GM12801 (cell line): Measurements from ENCODE around the gene GIMAP5.

ENCODE experiments used
- TF ChIP-seq, protein P1 (sequence below): IDR thresholded peaks from one replicate; pipeline ENCODE4 v1.5.1; 2011; ENCODE audit warnings: control low read depth; ENCODE audit not compliant: insufficient read length; ENCODE audit errors: extremely low read depth

The GIMAP5 gene

DNA sequence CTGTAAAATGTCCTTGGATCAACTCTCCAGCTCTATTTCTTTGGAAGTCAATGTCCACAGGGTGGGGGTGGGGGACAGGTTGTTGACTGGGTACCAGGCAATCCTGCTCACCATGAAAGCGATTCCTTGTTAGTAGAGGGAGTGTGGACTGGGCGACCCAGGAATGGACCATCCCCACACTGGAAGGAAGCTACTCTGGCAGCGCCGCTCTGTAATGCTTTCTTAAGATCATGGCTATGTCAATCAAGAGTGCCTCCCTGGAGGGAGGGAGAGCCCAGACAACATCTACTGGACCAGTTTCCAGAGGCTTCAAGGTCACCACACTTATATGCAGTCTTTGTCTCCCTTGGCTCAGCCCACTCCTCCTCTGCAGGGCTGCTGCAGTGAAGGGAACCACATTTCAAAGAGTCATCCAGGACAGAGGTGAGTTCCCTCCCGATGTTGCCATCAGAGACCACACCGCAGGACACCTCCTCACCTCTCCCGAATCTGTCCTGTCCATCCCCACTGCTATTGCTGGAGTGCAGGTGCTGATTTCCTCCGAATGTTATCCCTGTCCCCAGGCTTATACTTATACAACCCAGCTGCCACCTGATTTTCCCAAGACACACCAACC is 6.9 kb downstream of the GIMAP5 start:
- TF ChIP-seq, protein P1, sequence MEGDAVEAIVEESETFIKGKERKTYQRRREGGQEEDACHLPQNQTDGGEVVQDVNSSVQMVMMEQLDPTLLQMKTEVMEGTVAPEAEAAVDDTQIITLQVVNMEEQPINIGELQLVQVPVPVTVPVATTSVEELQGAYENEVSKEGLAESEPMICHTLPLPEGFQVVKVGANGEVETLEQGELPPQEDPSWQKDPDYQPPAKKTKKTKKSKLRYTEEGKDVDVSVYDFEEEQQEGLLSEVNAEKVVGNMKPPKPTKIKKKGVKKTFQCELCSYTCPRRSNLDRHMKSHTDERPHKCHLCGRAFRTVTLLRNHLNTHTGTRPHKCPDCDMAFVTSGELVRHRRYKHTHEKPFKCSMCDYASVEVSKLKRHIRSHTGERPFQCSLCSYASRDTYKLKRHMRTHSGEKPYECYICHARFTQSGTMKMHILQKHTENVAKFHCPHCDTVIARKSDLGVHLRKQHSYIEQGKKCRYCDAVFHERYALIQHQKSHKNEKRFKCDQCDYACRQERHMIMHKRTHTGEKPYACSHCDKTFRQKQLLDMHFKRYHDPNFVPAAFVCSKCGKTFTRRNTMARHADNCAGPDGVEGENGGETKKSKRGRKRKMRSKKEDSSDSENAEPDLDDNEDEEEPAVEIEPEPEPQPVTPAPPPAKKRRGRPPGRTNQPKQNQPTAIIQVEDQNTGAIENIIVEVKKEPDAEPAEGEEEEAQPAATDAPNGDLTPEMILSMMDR = no peak

DNA sequence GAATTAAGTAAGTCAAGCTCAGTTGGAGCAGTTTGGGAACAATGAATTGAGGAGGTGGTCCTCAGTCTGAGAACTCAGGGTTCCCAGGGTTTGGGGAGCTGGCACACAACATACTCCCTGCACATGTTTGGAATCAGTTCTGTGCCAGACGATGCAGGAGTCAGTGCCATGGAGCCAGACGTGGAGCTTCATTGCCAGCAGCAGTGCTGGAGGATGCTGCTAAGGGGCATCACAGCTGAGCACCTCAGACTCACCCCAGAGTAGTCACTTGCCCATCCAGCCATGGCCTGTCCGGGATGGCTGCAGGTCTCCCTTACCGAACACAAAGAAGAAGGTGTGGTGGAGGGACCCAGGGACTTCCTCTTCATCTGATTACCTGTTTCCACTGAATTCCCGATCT is 7.9 kb downstream of the GIMAP5 start:
- TF ChIP-seq, protein P1 = no peak

GRCh38 chr7:150745876-150746275 is 8.7 kb downstream of the GIMAP5 start:
- TF ChIP-seq, protein P1 = no peak

DNA sequence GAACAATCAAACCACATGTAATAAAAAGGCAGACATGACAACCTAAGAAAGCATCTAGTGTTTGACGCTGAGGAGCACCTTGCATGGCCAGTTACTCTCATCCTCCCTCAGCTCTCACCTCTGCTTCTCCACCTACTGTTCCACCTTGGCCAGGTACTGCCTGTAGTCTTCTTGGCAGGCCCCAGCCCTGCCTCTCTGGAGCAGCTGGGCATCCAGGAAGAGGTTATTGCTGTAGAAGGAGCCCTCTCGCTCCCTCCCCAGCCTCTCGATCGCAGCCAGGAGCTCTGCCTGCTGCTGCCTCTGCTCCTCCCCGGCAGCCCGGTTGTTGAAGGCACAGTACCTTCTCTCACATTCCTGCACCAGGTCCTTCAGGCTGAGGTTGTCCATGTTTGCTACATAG is 9.7 kb downstream of the GIMAP5 start:
- TF ChIP-seq, protein P1 = no peak

- TF ChIP-seq, protein P1 = no peak
Measured at GRCh38 chr7:150748376-150748775, 11.2 kb downstream of the GIMAP5 start.

- TF ChIP-seq, protein P1 = no peak
Measured at GRCh38 chr7:150751702-150752101, 14.5 kb downstream of the GIMAP5 start.

DNA sequence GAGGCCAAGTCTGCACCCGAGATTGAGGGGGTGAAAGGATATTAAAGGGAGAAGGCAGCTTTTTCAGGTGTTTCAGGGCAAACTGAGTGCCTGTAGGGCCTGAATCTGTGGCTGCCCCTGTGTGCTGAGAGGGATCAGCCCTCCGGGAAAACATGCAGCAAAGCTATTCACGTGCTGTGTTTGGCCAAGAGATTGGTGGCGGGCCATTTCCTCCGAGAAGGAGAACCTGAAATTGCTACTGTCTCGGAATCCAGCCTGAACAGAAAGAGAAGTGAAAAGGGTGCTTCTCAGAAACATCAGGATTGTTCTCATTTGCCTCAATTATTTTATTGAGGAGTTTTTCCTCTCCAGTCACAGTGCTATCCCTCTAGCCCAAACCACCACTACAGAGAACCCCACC is 16.0 kb downstream of the GIMAP5 start:
- TF ChIP-seq, protein P1 = no peak
